Measurements from ENCODE around the gene ELF3.

DNA sequence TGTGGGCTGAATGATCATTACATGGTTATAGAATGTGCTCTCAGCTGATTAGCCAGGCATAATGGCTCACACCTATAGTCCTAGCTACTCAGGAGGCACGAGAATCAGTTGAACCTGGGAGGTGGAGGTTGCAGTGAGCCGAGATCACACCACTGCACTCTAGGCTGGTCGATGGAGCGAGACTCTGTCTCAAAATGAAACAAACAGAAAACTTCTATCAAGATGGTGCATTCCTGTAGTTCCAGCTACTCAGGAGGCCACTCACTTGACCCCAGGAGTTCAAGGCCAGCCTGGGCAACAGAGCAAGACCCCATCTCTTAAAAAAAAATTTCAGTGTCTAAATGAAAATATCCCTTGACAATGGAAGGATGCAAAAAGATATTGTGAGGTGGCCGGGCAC lies 44.2 kb upstream of the ELF3 start:
- TF ChIP-seq, protein P1, sequence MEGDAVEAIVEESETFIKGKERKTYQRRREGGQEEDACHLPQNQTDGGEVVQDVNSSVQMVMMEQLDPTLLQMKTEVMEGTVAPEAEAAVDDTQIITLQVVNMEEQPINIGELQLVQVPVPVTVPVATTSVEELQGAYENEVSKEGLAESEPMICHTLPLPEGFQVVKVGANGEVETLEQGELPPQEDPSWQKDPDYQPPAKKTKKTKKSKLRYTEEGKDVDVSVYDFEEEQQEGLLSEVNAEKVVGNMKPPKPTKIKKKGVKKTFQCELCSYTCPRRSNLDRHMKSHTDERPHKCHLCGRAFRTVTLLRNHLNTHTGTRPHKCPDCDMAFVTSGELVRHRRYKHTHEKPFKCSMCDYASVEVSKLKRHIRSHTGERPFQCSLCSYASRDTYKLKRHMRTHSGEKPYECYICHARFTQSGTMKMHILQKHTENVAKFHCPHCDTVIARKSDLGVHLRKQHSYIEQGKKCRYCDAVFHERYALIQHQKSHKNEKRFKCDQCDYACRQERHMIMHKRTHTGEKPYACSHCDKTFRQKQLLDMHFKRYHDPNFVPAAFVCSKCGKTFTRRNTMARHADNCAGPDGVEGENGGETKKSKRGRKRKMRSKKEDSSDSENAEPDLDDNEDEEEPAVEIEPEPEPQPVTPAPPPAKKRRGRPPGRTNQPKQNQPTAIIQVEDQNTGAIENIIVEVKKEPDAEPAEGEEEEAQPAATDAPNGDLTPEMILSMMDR (IDR thresholded peaks at IDR 0.05; ENCODE audit: poor library complexity, severe bottlenecking), result no peak
- no peak for TF ChIP-seq EP300 (conservative IDR thresholded peaks at IDR 0.05; ENCODE audit: poor library complexity, severe bottlenecking)
- TF ChIP-seq POLR2AphosphoS5 (IDR thresholded peaks at IDR 0.05), result no peak
- no peak for TF ChIP-seq EZH2 (IDR thresholded peaks at IDR 0.05; ENCODE audit: borderline replicate concordance, insufficient read depth, low read length, poor library complexity, severe bottlenecking)
- no peak for TF ChIP-seq SMC3 (conservative IDR thresholded peaks at IDR 0.05; ENCODE audit: poor library complexity)
- TF ChIP-seq TAF1 (IDR thresholded peaks at IDR 0.05; ENCODE audit: low read depth), result no peak
- TF ChIP-seq RAD21 (conservative IDR thresholded peaks at IDR 0.05), result no peak

Measured in neural cell (in vitro differentiated cells).